Ureter (tissue), 1 donor: Measurements from ENCODE around the gene ARHGAP19. TPM values are rescaled to one million over a fixed set of nuclear protein-coding genes. Genes with fewer than 3 reads are reported as not detected.
"Not testable (repeated sequence)": the region's sequence is repeated elsewhere in the genome, so short reads cannot be mapped to it uniquely, and the experiment has no call there.

Experiments used
- DNase-seq: peaks from one replicate; pipeline ENCODE4 v3.0.0-alpha.2; 2020; ENCODE audit warnings: low spot score
- total RNA-seq: library from RNA; stranded (reverse); gene quantifications from one replicate; pipeline ENCODE4 v1.2.4, GENCODE V29; 2023
- donor health status: DM: yes; HTN: yes; CAD: no.

ARHGAP19 gene
- total RNA-seq, 1 donor from 2014 or later: 8.3 TPM

DNA sequence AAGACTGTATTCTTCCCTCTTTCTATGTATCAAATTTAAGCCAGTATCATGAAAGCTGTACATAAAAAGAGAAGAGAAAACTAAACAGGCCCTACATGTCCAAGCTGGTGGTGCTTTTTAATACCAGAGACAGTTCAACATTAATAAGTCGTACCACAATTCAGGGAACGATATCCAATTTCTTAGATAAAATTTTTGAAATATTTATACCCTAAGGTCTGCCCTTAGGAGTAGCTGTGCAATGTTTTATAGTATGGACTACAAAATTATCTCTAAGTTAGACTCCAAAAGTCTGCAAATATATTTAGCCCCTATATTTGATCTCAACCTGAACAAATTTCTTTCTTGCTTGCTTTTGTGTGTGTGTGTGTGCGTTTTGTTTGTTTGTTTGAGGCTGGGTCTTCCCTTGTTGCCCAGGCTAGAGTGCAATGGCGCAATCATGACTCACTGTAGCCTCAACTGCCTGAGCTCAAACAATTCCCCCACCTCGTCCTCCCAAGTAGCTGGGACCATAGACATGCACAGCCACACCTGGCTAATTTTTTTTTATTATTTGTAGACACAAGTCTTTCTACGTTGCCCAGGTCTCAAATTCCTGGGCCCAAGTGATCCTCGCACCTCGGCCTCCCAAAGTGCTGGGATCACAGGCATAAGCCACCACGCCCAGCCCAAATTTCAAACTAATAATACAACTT is 13.2 kb downstream of the ARHGAP19 start:
- no peak for DNase-seq

DNA sequence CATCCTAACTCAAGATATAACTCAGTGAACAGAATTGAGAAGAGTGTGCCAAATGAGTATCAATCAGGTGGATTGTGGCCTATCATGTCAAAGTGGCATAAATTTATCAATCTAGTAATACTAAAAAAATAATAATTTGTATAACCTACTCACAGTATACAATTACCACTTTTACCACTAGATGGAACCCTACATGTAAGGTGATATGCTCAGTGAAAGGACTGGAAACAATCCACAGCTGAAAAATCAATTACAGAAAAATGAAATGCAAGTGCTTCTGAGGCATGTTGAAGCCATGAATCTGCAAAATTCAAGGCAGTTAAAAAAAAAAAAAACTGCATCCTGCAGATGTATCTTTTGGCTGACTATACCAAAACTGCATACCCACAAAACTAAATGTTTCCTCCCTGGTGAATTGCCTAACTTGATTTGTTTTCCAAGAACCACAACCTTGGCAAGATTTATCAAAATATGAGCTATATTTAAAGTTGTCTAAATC is 13.9 kb downstream of the ARHGAP19 start:
- no peak for DNase-seq

DNA sequence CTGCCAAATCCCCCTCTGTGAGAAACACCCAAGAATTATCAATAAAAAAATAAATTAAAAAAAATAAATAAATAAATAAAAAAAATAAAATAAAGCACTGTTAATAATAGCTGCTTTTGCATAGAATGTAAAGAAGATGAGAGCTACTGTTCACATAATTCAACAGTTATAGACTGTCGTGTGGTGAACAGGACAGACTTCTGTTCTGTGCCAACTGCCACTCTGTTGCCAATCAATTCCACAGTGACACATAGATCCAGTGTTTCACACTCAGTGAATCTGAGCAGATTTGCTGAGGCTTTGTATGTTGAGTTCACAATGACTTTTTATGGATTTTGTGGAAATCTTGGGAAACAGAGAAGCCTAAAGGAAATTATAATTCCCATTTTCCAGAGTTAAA is 14.9 kb downstream of the ARHGAP19 start:
- no peak for DNase-seq

DNA sequence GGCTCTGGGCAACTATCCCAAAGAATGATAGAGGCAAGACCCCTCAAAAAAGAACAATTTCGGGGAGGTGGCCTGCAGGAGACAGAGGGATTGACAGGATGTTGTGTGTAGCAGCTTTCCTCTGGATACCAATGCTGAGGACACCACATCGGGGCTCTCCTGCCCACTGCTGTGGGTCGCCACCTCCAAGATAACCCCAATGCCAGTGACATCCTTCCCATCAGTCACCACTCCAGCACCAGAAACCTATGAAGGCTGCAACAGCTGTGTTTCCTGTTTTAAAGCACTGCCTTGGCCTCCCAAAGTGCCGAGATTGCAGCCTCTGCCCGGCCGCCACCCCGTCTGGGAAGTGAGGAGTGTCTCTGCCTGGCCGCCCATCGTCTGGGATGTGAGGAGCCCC is 17.6 kb downstream of the ARHGAP19 start:
- DNase-seq: no peak

DNA sequence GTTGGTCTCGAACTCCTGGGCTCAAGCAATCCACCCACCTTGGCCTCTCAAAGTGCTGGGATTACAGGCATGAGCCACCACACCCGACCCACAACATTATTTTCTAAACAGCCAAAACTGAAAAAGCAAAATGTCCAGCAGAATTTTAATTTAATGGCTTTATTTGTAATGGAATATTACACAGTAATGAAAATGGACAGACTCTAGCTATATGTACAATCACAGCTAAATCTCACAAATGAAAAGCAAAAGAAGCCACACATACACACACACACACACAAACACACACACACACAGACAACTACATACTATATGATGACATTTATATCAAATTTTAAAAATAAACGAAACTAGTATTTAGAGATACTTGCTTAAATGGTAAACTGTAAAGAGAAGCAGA is 18.7 kb downstream of the ARHGAP19 start:
- no peak for DNase-seq

DNA sequence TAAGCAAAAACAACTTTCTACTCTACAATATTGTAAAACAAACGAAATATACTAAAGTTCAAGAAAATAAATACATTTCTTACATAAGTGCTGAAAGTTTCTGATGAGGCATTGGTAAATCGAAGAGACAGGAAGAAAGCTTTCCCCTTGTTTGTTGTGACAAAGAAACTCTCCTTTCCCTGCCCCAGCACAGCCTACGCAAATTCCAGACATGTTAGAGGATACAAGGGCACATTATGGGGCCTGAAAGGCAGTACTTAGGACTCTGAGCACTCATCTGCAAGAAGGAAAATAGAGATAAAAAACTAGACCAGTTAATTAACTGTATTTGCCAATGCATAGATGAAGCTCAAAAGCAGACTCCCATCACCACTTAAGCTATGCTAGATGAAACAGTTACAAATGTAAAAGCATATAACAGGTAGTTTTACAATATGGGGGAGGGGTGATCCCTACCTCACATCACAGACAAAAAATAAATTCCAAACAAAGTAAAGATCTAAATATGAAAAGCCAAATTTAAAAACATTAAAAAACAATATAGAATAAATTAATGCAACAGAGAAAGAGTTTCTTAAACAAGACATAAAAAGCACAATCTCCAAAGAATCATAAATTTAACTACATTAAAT is 21.8 kb downstream of the ARHGAP19 start:
- no peak for DNase-seq

DNA sequence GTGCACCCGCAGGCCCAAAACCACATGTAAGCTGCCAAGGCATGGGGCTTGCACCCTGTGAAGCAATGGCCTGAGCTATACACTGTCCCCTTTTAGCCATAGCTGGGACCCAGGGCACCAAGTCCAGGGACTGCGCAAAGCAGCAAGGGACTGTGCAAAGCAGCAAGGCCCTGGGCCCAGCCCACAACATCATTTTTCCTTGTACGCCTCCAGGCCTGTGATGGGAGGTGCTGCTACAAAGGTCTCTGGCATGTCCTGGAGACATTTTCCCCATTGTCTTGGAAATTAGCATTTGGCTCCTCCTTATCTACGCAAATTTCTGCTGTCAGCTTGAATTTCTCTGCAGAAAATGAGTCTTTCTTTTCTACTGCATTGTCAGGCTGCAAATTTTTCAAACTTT is 24.8 kb downstream of the ARHGAP19 start:
- DNase-seq: no peak

DNA sequence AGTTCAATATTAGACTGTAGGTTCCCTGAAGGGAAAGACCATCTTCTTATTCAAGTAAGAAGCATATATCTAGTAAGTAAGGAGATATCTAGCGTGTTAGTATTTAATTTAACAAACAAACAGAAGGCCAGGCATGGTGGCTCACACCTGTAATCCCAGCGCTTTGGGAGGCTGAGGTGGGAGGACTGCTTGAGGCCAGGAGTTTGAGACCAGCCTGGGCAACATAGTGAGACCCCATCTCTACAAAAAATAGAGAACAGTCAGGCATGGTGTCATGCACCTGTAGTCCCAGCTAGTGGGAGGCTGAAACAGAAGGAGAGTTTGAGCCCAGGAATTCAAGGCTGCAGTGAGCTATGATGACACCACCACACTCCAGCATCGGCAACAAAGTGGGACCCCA is 27.3 kb downstream of the ARHGAP19 start:
- DNase-seq: not testable (repeated sequence)

DNA sequence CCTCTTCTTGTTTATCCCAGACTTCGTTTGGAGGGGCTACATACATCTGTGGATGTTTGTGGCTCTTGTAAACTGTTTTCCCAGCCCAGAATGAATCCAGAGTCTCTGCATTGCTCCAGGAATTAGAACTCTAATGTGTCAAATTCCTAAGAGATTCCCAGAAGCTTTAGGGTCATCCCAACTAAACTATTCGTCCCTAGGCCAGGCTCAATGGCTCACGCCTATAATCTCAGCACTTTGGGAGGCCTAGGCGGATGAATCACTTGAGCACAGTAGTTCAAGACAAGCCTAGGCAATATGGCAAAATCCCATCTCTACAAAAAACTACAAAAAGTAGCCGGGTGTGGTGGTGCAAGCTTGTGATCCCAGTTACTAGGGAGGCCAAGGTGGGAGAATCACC is 28.5 kb downstream of the ARHGAP19 start:
- DNase-seq: no peak

DNA sequence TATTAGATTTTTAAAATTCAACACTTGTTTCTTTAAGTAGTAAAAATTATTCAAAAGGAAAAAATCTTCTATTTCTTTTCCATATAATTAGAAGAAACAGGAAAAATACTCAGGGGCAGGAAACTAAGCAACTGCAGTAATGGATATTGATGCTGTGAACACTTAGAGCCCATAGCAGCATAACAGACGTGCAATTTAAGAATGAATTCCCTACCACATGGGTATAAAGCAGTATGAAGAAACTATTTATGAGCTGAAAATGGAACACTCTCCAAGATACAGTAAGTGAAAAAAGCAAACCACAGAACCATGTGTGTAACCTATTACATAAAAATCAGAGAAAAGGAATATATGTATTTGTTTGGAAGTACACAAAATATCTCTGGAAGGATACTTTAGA is 30.8 kb downstream of the ARHGAP19 start:
- DNase-seq: no peak

DNA sequence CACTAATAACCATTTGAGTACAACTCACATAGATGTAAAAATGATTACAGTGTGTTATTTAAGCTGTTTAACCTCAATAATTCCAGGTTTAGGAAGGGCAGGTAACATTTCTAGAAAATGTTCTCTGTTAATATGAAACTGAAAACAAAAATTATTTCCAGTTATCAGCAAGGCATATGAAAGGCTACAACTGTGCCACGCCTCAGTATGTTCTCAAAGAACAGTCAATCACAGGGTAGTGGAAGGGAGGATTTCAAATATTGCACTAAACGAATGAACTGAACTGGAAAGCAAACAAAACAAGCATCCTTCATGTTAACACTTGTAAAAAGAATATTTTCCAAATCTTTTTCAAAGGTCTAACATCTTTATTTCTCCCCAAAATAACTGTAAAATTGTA is 31.3 kb downstream of the ARHGAP19 start:
- DNase-seq: no peak

DNA sequence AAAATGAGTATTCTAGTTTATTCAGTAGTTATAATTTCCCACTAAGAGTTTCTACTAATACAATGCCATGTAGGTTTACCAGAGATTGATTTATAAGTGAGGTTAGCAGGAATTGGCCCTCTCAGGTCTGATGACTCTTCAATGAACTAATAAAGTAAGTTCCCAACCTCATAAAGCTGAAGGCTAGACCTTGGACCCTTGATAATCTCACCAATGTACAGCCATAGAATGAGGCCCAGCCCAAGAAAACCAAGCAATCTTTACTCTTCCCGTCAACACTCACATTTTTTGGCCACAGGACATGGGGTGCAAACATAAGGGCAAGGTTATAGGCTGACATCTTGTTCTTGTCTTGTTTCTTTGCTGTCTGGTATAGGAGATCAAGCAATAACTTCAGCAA is 33.3 kb downstream of the ARHGAP19 start:
- DNase-seq: no peak

DNA sequence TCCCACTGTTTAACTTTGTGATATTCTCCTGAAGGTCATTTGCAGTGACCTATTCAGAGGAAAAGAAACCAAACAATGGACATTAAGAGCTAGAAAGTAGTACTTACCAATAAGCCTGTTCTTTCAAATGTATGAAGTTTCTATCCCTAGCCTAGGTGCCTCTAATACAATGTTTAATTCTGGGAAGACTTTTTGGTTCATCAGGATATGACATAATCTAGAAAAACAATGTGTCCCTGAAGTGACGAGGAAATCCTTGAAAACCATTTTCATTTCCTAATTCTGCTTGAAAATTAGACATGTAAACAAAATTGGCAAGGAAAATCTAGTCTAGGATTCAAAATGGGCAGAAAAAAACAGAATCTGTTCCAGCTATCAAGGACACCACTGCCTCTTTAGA is 36.1 kb downstream of the ARHGAP19 start:
- no peak for DNase-seq

DNA sequence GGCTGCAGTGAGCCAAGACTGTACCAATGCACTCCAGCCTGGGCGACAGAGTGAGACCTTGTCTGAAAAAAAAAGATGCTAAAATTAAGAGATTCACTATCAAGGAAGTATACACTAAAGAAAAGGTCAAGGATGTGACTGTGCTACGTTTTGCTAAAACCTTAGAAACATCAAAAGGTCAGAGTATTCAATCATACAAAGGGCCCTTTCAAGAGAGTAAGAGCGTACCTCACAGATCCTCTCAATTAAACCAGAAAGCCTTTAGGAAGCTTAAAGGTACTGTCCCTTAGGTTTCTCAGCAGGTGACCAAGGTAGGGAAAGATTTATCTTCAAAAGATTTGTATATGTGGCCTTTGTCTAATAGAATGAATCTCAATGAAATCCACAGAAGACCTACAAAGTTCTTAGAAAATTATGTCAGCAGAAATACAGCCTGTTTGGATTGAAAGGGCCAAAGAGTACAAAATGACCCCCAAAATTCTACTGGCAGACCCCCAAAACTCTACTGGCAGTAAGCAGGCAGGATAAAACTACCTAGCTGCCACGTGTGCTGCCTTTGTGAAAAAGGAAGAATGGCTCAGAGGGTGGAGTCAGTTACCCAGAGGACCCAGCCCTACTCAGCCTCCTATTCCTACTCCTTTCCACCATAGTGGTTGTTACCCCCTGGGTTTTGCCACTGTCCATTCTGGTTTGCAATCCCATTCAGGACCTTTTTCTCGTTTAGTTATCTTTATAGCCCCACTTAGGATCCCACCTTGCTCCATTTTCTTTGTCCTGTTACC is 36.7 kb downstream of the ARHGAP19 start:
- DNase-seq: no peak

DNA sequence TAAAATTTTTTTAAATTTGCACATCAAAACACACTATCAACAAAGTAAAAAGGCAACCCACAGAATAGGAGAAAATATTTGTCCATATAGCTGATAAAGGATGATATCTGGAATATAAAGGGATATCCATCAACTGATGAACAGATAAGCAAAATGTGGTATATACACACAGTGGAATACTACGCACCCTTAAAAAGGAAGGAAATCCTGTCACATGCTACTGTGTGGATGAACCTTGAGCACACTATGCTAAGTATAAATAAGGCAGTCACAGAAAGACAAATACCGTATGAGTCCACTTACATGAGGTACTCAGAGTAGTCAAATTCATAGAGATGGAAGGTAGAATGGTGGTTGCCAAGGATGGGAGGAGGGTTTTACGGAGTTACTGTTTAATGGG is 37.7 kb downstream of the ARHGAP19 start:
- DNase-seq: no peak

DNA sequence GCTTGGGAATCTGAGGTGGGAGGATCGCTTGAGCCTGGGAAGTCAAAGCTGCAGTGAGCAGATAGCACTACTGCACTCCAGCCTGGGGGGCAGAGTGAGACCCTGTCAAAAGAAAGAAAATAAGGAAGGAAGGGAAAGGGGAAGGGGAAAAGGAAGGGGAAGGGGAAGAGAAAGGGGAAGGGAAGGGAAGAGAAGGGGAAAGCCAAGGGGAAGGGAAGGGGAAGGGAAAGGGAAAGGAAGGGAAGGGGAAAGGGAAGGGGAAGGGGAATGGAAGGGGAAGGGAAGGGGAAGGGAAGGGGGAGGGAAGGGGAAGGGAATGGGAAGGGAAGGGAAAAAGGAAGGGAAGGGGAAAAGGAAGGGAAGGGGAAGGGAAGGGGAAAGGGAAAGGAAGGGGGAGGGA is 41.5 kb downstream of the ARHGAP19 start:
- DNase-seq: no peak

DNA sequence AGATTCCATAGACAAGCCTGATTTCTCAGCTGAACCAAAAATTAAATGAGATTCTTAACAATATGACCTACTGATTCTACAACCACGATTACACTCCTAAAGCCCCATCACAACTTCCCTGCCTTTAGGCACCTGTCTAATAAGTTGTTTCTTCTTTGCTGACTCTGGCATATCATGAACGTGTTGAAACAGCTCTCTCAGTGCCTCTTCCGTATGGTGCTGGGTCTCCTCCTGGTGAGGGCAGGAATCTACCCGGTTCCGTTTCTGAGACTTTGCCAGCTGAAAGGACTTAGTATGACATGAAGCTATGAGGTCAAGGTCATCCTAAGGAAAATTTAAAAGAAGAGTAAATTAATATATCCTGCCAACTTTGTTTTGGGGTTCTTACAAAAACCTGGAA is 48.6 kb downstream of the ARHGAP19 start:
- DNase-seq: no peak

DNA sequence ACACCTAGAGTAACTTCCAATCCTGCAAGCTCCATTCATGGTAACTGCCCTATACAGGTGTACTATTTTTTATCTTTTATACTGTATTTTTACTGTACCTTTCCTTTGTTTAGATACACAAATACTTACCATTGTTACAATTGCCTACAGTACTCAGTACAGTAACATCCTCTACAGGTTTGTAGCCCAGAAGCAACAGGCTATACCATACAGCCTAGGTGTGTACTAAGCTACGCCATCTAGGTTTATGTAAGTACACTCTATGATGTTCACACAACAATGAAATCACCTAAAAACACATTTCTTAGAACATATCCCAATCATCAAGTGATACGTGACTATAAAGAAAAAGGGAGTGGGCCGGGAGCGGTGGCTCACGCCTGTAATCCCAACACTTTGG is 53.6 kb downstream of the ARHGAP19 start:
- DNase-seq: no peak

DNA sequence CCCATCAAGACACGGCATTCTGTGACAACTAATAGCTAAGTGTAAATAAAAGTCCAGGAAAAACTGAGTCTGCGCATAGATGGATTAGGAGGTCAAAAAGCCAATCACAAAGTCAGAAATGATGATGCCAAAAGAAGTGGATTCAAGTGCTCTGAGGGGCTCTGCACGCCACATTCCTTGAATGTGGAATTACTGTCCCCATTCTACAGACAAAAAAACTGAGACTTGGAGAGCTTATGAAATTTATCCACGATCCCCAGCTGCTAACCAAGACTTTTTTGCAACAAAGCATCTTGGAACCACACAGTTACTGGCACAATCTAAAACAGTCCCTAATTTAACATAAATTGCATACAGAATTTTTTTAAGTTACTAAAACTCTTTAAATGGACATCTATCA is 57.1 kb downstream of the ARHGAP19 start:
- no peak for DNase-seq

DNA sequence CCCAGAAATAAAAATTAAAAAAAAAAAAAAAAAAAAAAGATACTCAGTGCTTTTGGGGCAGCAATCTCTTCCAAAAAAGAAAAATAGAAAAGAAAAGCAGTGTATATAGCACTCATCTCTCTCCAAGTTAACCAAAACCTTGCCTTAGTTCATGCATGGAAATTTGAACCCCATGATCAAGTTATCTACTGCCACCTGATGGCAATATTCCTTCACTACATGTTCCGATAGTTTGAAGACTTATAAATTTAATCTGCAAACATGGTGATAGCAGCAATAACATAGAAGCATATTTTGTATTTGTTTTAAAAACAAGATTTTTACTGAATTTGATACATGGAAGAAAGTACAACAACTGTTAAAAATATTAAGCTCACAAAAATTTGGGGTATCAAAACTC is 58.0 kb downstream of the ARHGAP19 start:
- DNase-seq: no peak

DNA sequence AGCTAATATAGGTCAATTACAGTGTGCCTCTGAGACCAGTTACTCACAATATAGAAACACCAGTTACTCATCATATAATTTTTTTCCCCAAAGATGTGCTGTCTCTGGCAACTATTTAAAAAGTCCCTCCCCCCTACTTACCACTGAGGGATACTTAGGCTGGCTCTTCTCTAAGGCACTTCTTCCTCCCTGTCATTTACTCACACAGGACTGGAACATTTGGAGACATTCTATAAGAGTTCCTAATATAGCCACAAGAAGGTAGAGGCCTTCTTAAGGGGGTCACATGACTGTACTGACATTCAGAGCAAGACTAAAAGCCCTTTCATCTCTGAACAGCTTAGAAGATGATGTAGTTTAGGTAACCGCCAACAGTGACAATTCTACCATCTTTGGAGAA is 62.3 kb downstream of the ARHGAP19 start:
- DNase-seq: no peak

DNA sequence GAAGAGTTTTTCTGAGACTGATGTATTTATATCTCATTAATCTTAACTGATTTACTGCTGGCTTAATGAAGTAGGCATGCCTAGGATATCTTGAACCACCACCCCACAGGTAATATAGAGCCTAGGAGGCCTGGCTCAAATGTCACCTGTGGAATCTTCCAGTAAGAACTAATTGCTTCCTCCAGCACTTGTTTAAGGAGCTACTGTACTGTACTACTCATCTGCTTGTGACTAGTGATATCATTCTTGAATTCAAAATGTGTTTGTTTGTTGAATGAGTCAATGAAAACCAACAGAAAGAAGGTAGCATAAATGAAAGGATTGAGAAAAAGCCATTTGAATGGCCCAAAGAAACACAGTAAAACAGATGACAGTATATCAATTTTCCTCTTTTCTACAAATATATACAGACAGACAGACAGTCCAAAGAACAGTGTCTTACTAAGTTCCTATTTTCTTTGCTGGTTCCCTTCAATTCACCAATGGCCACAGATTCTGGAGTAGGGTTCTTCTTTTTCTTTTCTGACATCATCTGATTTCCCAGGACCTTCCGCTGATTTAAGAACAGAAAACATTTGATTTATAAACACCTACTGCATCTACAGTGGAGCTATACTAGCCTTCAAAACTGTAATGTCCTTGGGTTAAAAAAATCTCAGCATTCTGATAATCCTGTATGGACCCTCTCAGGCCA is 63.0 kb downstream of the ARHGAP19 start:
- no peak for DNase-seq
